GM21786 (cell line): ENCODE results near the gene WNT5B.

Experiments used
- ATAC-seq: cut with Tn5 transposase; IDR thresholded peaks from one replicate; pipeline ENCODE4 v1.9.1; 2021; ENCODE audit not compliant: unreplicated experiment

Gene WNT5B

DNA sequence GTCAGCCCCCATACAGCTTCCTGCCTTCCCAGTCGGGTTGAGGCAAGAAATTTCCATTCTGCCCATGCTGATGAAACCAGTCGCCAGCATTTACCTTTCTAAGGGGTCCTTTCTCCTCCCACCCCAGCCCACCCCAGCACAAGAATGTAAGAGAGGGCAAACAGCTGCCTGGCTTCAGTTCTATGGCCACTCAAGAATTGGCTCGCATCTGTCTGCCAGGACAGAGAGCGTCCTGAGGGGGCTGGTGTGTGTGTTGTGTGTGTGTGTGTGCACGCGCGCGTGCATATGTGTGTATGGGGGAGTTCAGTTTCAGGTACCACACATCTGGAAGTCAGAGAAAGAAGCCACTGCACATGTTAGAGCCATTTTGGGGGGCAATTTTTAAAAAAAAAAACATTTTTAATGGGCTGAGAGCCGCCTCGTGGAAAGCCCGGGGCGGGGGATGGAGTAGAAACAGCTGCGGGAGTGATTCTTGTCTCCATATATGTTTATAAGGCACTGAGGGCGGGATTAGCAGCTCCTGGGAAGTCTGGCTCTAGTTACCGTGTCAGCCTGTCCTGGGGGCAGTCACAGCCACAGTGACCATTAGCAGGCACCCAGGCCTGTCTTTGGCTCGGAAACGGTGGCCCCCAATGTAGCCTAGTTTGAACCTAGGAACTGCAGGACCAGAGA, at the start of gene WNT5B:
WNT5B (plus strand) TSS at position 566 of the 672 bp plus-strand sequence. CDS start 2,124 bp downstream, outside the sequence.
- ATAC-seq: no peak

DNA sequence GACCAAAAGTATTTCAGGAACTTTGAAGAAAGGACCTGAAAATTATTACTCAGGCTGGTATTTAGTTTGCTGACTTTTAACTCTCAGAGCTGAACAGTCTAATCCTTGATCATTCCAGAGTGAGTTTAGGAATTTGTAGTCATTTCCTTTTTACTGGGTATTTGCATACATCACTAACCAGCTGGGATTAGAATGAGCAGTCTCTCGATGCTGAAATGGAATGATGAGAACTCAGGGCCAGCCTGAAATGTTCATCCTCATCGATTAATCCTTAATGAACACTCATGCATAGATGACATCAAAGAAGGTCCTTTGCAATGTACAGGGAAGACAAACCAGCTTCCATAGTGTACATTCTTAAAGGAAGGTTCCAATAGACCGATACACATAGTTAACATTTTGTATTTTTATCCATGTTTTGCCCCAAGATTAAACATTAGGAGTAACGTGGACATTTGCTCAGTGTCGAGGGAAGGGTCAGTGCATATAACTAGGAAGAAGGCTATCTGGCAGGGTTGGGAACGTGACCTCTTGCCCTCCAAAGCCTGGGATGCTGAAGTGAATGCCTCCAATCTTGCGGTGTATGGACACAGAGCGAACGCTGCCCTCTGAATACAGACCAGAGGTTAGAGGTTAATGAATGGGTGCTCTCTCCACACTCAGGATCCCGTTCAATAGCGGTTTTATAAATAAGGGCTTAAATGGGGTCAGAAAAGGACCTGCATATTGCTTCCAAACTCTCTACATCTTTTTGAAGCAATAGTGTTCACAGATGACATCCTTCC, 49.2 kb upstream of the WNT5B start:
- ATAC-seq: no peak

- no peak for ATAC-seq
These were observed 48.5 kb upstream of the WNT5B start for GRCh38 chr12:1580526-1580925.

- no peak for ATAC-seq
These were observed 46.9 kb upstream of the WNT5B start for GRCh38 chr12:1581973-1582708.

- ATAC-seq: no peak
These were observed 46.4 kb upstream of the WNT5B start for GRCh38 chr12:1582709-1583050.

- no peak for ATAC-seq
These were observed 45.5 kb upstream of the WNT5B start for GRCh38 chr12:1583421-1584078.

DNA sequence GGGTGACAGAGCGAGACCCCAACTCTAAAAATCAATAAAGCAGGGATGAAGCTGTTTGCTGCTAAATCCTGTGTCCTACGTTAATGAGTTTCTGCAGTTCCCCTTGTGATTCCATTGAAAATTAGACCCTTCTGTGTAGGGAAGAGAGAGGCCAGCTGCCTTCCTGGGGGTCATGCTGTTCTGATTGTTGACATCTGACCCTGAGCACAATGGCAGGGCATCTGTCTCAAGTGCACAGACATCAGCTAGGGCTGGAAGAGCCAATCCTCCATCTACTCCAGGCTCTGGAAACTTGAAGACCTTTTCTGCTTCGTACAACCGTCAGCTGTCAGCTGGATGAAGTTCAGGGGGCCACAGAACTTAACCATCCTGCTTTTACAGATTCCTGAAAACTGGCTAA, 44.7 kb upstream of the WNT5B start:
- no peak for ATAC-seq

- no peak for ATAC-seq
These were observed 41.0 kb upstream of the WNT5B start for GRCh38 chr12:1587927-1588574.

GRCh38 chr12:1588575-1588947, 40.5 kb upstream of the WNT5B start:
- ATAC-seq: no peak

DNA sequence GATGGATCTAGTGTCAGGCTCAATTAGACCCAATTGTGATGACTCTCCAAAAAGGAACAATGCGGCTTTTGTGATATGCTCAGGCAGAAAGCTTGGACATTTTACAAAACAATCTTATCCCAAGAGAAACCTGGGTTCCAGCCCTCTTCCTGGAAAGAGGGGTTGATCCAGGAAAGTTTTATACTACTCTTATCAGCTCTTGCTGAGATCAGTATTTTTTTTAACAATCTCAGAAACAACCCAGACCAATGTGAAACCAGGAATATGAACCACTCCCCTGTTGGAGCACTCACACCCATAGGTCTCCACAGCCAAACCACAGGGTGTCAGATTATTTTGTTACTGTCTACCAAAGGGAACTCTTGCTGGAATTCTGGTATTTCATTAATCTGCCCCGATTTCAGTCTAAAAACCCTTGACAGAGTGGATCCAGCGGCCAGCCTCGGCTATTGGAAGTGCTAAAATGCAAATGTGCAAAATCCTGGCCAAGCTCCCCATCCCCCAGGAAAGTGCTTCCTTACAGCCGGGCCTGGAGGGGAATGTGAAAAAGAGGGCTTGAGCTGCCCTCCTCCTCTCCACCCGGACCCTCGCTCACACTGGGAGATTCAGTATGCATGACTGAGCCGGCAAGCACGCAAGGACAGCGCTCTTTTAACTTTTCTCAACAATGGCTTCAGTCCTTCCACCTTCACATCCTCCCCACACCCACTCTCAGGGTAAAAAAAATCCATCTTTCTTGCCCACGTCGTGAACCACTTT, 38.6 kb upstream of the WNT5B start:
- no peak for ATAC-seq

GRCh38 chr12:1591034-1591433, 38.0 kb upstream of the WNT5B start:
- no peak for ATAC-seq

- no peak for ATAC-seq
These were observed 37.5 kb upstream of the WNT5B start for GRCh38 chr12:1591543-1591942.

DNA sequence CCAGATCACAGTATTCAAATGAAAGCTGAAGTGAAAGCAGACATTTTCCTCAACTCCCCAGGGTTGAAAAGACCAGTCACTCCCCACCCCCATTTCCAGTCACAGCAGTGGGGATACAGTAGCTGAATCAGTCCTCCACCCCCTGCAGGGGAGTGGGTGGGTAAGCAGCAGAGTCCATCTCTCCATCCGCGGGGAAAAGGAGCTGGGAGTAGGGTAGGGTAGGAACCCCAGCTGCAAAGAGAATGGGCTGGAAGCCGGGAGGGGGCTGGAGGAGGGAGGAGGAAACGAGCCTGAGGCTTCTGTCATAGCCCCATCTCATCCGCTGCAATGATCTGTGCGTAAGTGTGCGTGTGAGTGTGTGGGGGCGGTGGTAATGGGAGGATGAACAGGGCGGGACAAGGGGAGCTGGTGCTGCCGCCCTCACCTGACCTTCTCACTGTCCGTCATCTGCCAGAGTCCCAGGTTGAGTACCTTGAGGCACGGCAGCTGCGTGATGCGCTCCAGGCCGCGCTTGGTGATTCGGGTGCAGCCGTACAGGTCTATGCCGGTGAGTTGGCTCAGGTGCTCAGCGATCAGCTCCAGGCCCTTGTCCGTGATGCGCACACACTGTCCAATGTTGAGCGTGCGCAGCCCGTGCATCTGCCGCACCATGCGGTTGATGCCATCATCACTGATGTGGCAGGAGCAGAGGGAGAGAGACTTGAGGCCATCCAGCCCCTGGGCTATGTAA, 36.4 kb upstream of the WNT5B start:
- no peak for ATAC-seq

- ATAC-seq: peak; percentile 18
These were observed 35.6 kb upstream of the WNT5B start for GRCh38 chr12:1593174-1594005.

DNA sequence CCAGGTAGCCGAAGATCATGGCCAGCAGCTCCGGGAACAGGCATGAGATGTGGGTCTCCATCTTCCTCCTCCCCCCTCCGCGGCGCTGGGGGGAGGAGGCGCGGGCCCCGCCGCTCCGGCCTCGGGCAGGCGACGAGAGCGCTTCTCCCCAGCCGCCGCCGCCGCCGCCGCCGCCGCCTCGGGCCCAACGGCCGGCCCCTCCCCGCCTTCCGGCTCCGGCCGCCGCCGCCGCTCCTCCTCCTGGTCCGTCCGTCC, 35.1 kb upstream of the WNT5B start:
- no peak for ATAC-seq

- peak; percentile 49 for ATAC-seq
These were observed 34.6 kb upstream of the WNT5B start, which contains the start of gene FBXL14 for GRCh38 chr12:1594261-1595025. Gene FBXL14 (minus strand): TSS chr12:1594581. CDS start chr12:1594066, 515 bp downstream.

- no peak for ATAC-seq
These were observed 33.9 kb upstream of the WNT5B start for GRCh38 chr12:1595026-1595561.
